GM12892 (cell line): ENCODE results near the gene CHRM5.

Experiments used
- POLR2A ChIP-seq: IDR thresholded peaks from 2 replicates; pipeline ENCODE4 v1.6.1; 2011; ENCODE audit warnings: low read depth, low read length, control low read depth
- POLR2AphosphoS5 ChIP-seq: IDR thresholded peaks from 2 replicates; pipeline ENCODE4 v1.6.1; 2011; ENCODE audit warnings: low read depth, low read length, control low read depth

DNA sequence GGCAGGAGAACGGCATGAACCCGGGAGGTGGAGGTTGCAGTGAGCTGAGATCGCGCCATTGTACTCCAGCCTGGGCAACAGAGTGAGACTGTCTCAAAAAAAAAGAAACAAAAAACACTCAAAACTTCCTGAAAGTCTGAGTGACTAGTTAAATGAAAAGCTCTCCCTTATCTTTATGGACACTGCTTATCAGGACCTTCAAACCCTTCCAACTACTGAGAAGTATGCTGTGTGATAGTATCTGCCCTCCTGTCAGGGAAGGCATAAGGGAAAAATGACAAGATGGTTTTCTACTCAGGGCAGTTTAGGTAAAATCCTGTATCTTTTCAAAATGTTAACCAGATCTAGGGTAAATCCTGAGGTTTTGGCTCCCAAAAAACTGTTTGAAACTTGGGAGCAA is 111.6 kb downstream of the CHRM5 start:
- TF ChIP-seq POLR2A = no peak
- TF ChIP-seq POLR2AphosphoS5 = no peak
